HG02852 (cell line): ENCODE data around the gene LDB2.

ENCODE experiments used
- ATAC-seq: cut with Tn5 transposase; IDR thresholded peaks from one replicate; pipeline ENCODE4 v1.9.1; 2021; ENCODE audit warnings: mild to moderate bottlenecking, moderate library complexity; ENCODE audit not compliant: unreplicated experiment

Gene LDB2

DNA sequence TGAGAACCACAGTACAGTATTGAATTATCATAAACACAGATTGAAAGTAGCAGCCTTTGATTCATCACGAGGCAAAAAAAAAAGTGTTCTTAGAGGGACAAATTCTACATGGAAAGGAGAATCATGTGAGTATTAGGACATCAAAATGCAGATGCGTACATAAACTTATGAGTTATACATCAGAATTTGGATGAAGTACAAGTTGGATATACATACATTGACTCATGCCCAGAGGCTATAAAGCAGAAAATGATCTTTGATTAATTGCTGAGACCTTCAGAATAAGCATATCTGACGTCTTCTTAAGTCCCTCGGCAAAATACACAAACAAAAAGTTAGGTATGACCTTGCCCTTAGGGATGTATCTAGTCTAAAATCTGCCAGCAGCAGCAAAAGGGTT, 206.4 kb downstream of the LDB2 start:
- no peak for ATAC-seq

DNA sequence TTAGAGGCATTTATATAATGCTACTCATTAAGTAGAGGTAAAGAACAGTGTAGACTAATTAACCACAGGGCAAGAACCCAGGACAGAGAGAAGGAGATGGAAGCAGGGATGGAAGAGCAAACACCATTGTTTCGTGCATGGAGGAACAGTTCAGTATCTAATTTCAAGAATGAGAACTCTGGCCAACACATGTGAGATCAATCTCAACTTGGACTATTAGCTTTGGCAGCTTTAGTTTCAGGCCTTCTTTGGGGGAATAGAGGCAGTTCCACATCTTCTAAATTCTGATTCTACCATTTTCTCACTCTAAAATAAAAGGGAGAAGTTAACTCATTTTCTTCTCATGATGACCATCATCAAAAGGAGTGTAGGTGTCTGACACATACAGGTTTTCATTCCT, 207.0 kb downstream of the LDB2 start:
- ATAC-seq, result no peak

DNA sequence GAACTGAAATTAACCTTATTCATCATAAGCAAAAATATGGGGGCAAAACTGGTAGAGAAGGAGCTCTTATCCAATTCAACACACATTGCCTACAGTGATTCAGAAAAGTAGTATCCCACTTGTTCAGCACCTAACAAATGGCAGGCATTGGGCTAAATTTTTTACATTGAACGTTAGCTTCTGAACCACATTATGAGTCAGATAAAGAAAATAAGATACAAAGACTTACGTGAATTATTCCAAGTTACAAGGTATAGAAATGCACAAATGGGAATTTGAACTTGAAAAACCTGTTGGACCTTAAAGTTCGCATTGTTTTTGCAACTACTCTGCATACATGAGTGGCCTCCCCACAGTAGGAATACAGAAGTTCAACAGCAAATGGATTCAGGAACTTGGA, 210.6 kb downstream of the LDB2 start:
- no peak for ATAC-seq

DNA sequence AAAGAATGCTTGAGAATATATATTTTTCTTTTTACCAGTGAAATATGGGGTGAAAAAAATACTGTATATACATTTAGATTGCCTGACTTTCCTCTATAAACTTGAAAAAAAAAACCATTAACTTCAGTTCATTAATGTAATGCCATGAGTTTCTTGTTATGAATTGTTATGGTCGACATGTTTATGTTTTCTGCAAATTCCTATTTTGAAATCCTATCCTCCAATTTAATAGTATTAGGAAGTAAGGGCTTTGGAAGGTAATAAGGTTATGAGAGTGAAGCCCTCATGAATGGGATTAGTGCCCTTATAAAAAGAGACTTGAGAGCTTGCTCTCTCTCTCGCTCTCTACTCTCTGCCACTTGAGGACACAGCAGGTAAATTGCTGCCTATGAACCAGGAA, 211.4 kb downstream of the LDB2 start:
- ATAC-seq, result no peak

DNA sequence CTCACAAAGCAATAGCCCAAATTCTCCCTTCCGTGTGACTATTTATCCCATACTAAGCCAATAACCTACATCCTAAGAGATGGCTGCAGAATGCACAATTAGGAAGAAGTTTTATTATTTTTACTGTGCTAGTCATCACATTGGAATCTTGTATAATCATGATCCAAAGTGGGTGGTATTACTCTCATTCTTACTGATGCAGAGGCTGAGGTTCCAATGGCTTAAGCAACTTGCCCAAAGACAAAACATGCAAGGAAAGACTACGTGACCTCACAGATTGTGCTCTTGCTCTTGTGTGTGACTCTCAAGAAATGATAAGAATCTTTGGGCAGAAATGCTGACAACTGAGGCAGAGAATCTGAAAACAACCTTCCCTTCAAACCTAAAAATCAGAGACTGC, 212.2 kb downstream of the LDB2 start:
- ATAC-seq, result no peak

DNA sequence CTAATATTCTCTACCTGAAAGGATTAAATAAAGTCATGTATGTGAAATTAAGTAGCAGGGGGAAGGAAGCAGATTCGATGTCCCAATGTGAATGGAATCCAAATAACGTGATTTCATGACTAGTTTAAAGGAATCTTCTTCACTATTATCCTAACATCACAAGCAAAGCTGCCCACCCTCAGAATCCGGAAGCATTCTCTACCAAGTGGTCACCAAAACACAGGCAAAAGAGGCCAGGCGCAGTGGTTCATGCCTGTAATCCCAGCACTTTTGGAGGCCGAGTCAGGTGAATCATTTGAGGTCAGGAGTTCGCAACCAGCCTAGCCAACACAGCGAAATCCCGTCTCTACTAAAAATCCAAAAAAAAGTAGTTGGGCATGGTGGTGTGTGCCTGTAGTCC, 212.9 kb downstream of the LDB2 start:
- ATAC-seq, result no peak

DNA sequence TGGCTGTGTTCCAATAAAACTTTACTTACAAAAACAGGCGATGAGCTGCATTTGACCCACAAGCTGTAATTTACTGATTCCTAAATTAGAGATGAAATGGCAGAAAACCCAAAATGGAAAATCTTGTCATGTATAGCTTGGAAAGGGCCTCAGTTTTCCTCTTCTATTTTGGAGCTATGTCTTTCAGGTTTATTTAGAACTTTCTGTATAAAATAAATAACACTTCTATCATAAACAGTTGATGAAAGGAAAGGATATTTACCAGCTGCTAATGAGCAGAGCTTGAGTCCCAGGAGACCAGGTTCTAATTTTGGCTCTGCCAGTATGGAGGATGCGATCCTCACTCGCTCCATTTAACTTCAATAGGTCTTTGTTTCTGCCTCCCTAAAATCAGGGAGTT, 213.5 kb downstream of the LDB2 start:
- ATAC-seq, result no peak

DNA sequence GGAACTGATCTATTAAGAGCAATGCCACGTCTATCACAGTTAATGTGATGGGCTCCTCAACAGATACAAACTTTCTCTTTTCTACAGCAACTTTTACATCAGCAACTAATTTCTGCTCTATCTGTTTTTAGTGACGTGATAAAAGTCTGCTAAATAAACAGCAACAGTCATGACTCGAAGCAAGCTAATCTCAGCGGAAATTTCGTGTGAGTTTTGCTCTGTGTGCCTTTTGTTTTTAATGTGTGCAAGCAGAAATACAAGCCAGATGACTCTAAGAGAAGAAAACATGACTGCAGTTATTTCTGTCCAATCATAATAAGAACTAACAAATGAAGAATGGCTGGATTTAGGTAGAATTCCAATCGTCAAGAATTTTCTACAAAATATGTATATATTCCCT, 214.3 kb downstream of the LDB2 start:
- no peak for ATAC-seq

DNA sequence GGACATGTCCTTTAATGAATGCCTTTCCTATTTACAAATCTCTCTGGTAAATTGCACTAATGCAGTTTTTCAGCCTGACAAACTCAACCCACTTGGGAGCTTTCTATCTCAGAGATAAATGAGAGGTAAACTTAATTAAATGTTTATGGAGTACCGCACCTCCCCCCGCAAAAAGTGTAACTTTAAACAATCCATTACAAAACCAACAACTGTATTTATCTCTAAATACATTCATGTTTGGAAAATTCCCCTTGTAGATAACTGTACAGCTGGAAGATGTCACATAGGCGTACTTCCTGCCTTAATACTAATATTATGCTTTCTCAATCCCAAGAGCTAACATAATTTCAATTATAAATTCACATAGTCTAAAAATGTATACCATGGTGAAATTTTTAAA, 215.5 kb downstream of the LDB2 start:
- no peak for ATAC-seq

DNA sequence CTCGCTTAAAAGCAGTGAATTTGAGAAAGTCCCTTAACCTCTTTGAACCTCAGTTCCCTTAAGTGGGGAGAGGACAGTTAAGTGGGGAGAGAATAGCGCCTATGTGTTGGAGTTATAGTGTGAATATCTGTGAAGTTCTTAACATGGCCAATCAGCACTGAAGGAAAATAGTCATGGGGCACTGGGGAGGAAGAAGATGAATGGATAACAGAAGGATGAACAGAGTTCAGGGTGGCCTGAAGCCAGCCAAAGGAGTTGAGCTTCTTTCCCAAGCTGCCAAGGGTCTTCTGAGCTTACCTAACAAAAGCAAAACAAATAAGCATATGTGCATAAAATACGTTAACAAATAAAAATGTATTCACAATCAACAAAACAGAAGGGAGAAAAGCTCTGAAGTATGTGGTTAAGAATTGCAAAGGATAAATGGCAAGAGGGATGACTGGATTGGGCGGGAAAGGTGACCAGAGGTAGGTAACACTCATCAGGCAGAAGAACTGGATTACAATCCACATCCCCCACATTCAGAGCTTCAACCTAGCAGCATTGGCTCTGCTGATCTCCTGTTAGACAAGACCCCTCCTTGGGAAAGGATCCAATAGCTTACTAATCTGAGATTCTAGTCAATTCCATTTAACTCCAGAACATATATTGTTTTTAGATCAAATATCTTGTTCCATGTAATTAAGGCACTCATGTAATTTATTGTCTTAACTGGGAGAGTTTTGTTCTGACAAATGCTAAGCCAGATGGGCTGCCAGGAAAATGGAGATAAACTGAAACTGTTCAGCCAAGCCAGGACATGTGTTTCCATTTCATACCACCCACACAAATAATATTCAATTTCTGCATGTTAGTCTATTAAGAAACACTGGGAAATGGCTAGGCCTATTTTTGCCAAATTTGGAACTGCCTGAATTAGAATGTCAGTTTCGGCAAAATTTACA, 221.2 kb downstream of the LDB2 start:
- no peak for ATAC-seq

DNA sequence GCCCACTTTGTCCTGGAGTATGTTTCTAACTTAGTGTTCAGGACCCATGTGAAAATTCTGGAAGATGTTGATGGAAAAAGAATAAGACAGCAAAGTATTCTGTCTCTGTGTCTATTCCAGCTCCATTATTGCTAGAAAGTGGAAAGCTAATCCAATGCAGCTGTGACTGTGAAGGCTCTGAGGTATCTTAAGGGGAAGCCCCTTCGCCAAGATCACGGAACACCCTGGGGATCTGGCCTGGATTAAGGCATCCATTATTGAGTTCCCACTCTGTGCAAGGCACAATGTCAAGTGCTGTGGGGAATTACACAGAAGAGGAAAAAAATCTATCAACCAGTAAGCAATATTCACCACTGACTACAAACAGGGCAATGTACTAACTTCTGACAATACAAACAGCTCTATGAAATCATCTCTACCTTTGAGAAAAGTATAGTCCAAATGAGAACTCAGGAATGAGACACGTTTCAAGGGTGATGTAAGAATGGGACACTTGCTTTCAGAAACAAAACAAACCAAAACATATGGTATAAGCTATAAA, 222.1 kb downstream of the LDB2 start:
- no peak for ATAC-seq

DNA sequence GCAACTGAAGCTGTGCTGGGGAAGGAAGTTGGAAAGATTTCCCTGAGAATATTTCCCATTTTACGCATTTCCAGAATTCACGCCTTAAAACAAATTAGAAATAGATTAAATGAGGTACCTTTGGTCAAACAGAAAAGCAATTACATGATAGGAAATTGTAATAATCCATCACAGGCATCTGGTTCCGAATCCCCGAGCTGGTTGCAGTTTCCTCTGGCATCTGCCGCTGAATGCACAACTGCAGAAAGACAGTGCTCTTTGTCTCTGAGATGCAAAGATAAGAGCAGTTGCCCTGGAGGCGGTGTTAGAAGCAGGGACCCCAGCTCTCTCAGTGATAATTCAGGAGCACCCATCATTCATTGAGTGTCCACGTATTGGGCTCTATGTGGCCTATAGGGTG, 224.4 kb downstream of the LDB2 start:
- ATAC-seq, result no peak

DNA sequence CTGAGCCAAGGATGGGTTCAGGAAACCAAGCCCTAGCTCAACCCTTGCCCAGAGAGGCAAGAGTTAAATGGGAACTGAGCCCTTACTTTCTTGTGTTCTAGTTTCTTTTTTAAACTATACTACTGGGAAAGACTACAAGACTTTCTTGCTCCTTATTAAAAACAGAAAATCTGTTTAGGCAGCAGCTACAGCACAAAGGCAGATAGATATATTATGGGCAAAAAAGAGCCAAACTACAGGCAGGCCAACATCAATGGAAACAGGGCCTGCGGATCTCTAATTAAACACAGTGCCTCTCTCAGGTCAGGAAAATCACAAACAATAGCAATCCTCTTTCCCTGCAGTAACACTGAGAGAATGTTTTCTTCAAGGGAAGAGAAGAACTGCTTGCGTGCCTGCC, 226.0 kb downstream of the LDB2 start:
- ATAC-seq, result no peak

DNA sequence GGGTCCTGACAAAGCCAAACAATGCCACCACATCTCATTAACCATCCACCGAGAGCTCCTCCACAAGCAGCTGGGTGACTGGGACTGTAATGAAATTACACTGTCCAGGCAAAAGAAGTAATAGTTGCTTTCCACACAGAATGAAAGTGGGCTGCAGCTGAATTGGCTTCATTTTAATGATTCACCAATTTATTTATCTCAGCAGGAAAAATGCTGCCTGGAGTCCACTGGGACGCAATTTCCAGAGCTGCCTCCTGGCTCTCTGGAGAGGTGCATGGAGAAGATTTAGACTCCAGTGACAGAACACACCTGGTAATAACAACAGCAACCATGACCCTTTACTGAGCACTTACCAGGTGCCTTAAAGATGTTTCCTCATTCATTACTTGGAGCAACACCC, 226.7 kb downstream of the LDB2 start:
- ATAC-seq, result no peak

DNA sequence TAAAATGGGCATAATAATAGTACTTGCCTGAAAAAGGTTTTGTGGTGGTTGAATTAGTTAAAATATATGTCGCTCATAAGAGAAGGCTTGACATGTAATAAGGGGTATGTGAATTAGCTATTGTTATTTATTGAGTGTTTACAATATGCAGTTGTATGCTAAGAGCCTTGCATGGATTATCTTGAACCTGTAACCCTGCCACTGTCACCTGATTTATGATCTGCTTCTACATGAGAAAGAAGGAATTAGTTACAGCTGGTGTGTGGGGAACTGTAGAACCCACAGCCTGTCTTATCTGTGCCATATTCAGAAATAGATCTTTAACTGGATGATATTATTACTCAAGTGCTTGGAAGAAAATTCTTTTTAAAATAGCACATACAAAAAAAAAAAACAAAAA, 227.7 kb downstream of the LDB2 start:
- ATAC-seq, result no peak

DNA sequence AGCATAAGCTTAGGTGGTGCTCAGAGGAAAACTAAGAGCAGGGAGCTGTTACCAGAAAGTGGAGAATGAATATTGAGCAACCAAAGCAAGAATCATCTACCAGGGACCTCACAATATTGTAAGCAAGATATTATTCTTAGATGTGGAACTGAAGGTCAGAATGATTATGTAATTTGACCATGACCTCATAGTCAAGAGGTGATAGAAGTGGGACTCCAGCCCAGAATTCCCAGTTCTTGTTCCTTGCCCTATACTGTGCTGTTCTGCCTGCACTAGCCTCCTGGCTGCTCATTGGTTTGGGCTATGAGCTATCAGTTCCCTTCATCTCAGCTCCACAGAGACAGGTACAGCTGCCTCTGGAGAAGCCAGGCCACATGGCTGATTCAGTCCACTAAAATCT, 229.4 kb downstream of the LDB2 start:
- no peak for ATAC-seq

DNA sequence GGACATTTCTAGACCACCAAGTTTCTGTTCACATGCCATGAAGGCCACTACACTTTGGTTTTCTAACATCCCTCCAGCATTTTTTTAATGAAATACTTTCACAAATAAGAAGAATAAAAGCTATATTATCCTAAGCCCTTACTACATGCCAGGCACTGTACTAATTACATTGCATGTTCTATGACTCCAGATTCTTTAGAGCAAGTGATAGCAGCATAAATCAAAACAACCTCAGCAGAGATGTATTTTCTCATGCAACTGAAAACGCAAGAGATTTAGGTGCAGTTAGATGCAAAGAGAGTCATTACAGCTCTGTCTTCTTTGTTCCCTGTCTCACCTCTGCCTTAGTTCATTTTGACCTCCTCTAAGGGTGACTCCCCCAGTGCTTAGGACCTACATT, 230.0 kb downstream of the LDB2 start:
- no peak for ATAC-seq

DNA sequence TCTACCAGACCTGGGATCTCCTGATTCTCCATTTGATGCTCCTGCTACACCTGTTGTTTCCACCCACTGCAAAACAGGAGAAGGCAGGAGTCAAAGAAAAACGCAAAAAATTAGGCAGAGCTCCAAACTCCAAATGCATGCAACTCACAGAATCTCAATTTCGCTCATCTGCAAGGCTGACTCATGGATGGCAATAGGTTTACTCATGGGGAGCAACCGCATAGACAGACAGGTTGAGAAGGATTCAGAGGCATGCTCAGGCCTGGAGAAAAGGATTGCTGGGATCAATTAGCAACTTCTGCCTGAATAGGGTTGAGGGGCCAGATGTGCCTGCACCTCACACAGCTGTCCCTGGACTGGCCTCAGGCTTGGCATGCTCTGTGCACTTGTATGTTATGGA, 231.0 kb downstream of the LDB2 start:
- no peak for ATAC-seq

DNA sequence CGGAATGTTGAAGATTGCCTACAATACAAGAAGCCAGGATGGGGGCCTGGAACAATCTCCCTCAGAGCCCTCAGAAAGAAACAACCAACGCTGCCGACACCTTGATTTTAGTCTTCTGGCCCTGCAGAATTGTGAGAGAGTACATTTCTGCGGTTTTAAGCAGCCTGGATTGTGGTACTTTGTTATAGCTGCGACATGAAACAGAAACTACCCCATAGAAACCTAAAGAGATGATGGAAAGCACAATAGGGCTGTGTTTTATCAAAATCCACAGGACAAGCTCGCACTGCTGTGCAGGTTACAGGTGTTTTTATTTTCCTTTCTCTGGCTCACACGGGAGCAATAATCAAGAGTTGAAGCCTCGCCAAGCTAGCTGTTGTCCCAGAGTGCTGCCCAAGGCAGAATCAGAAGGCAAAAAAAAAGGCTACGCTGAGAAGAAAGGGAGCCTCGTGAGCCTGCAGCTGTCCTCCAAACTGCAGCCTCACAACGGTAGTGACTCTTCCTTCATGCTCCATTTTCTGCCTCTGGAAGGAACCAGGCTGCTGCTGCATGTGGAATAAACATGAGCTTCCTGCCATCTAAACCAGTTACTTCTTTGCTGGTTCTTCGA, 232.4 kb downstream of the LDB2 start:
- no peak for ATAC-seq

DNA sequence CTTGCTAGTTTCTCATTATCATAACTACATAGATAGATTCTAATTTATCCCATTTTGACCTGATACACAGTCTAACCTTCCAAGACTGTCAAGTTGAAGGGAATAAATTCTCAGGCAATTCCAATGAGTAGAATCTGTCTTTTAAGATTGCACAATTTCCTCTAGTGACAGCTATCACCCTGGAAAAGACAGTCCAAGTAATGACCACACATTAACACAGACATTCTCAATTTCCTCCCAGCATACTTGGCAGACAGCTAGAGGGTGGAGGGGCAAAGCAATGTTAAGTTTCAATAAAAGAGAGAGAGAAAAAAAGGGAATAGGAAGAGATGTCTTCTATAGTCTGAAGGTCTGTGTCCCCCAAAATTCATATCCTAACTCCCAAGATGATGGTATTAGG, 234.7 kb downstream of the LDB2 start:
- no peak for ATAC-seq

DNA sequence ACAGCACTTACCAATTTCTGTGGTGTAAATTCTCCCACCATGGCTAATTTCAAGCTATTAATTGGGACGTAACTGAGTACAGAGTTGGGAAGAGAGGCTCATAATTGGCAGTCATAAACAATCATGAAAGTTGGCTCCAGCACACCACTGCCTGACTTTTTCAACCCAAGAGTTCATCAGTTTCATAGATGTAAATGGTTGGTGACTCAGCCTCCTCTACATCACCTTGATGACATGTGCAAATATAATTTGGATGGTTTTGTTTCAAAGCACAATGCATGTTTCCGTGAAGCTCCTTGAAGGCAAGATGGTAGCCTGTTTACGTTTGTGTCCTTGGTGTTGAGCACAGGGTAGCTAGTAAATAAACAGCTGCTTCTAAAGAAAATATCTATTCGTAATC, 235.1 kb downstream of the LDB2 start:
- no peak for ATAC-seq

DNA sequence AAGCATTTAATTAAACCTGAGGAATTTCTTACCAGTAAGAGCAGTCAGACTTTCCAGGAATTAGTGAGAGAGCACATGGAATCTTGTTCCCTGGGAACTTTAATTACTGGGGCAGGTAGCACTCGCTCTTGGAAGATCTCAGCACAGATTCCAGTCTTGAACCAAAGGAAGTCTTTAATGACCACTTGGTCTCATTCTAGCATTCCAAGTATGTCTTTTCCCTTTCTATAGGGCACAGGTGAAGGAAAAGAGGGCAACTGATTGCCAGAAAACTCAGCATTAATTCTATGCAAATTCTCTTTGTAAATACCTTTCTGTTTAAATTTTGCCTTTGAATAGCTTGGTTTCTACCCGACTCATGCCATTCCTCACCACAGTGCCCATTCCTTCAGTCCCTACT, 236.6 kb downstream of the LDB2 start:
- no peak for ATAC-seq
